Measurements from ENCODE around the gene IL6. TPM values are rescaled to one million over a fixed set of nuclear protein-coding genes. Genes with fewer than 3 reads are reported as not detected.

IL6 gene
- total and polyA plus RNA-seq, 2 donors from 2014 or later = 0.58 to 1.6 TPM

- no peak overlapping the region for H3K4me3 ChIP-seq (ENCODE audit: low read length in 3 of 3)
- peak in 1 of 5 donors; percentile 1 for DNase-seq
- H3K27ac ChIP-seq (ENCODE audit: low read depth in 2 of 2, low read length in 2 of 2) = no peak overlapping the region
- H3K27me3 ChIP-seq (ENCODE audit: control insufficient read depth, insufficient read depth, low read length) = no peaks in the 10 kb centered on the region
- TF ChIP-seq CTCF (IDR thresholded peaks at IDR 0.05; ENCODE audit: borderline replicate concordance, extremely low read depth, insufficient read depth) = no peak
- intact Hi-C loops (cut with DNase I) = no loop called here
- H3K9me3 ChIP-seq (ENCODE audit: control insufficient read depth in 2 of 3, insufficient read depth in 1 of 3, low read length in 3 of 3) = no peaks in the 10 kb centered on the region
- H3K36me3 ChIP-seq (ENCODE audit: control insufficient read depth in 2 of 3, insufficient read depth in 3 of 3, low read length in 3 of 3) = no peaks in the 10 kb centered on the region
- H3K4me1 ChIP-seq (ENCODE audit: control insufficient read depth in 2 of 3, insufficient read depth in 2 of 3, low read depth in 1 of 3, low read length in 3 of 3) = no peaks in the 10 kb centered on the region
- H3K9ac ChIP-seq (ENCODE audit: low read length in 3 of 3) = no peak overlapping the region
- FAIRE-seq = no peak
These were observed 54.3 kb downstream of the IL6 start for GRCh38 chr7:22781230-22781711.

Other genes starting within 250 kb of the IL6 start
- gene STEAP1B, start 227.0 kb upstream of the IL6 start, total RNA-seq = 0.79 TPM
- not detected for gene STEAP1B, start 227.0 kb upstream of the IL6 start, polyA plus RNA-seq (ENCODE audit: insufficient read depth, low read depth, low replicate concordance)
- 253 TPM for gene TOMM7, start 95.6 kb downstream of the IL6 start, total RNA-seq
- 1,227 TPM for gene TOMM7, start 95.6 kb downstream of the IL6 start, polyA plus RNA-seq (ENCODE audit: insufficient read depth, low read depth, low replicate concordance)

Data from kidney (tissue), 14 donors.